K562 (cell line): ENCODE measurements around the gene USP22. TPM values are rescaled to one million over a fixed set of nuclear protein-coding genes. Genes with fewer than 3 reads are reported as not detected.

Experiments used
- ATAC-seq: fragments of 200-7000 bp; cut with Tn5 transposase; 3 replicates; pipeline ENCODE4 v1.9.1; 2020; ENCODE audit warnings: moderate library complexity
- BruUV-seq: library from RNA; stranded (reverse); fragments of 400-500 nt; replicated peaks from 2 replicates; lab custom pipeline; 2021; lab: Mats Ljungman, UMichigan
- CTCF ChIA-PET: fragments of 300-600 bp; formaldehyde crosslinking; extraction: SDS; loops from one replicate; lab custom pipeline; 2021; ENCODE audit warnings: low intra/inter-chr PET ratio; lab: Yijun Ruan, JAX
- POLR2A ChIA-PET: fragments of 300-600, 350-650 bp; sonication (Branson Sonifier 250); formaldehyde crosslinking; extraction: SDS; loops from one replicate; lab custom pipeline; 2021; ENCODE audit warnings: antibody characterized with exemption, inconsistent platforms; lab: Yijun Ruan, JAX
- DNase-seq, 4 experiments: peaks; one replicate each; pipeline versions ENCODE4 v3.0.0 to v3.0.0-alpha.2; 2011 to 2018; ENCODE audit warnings: low spot score in 3 of 4, mixed read lengths in 3 of 4; ENCODE audit errors: extremely low read depth in 1 of 4
- FAIRE-seq: peaks from 2 replicates; lab custom pipeline; 2011; peaks lifted over from hg19 to GRCh38; lab: Jason Lieb, UNC
- H2AFZ ChIP-seq: 2 replicates; pipeline ENCODE4 v1.6.0; 2011; ENCODE audit warnings: low read depth, low read length, control low read depth, inconsistent platforms
- H3K27ac ChIP-seq: fragments of 200-600 bp; 3 replicates; pipeline ENCODE4 v1.8.0; 2011; ENCODE audit warnings: low read depth, mild to moderate bottlenecking, control low read depth, inconsistent platforms, low read length, moderate library complexity, mixed read lengths; ENCODE audit errors: extremely low read depth
- H3K27me3 ChIP-seq, 2 experiments: fragments of 300-600 bp in 1 of 2; 2 replicates in 1 of 2; 3 replicates in 1 of 2; pipeline versions ENCODE4 v1.6.0 to v1.8.0; 2011; ENCODE audit warnings: inconsistent platforms in 2 of 2, low read length in 2 of 2, mild to moderate bottlenecking in 1 of 2, mixed read lengths in 1 of 2, moderate library complexity in 1 of 2; ENCODE audit not compliant: control insufficient read depth in 2 of 2, insufficient read depth in 2 of 2
- H3K36me3 ChIP-seq: fragments of 300-600 bp; 3 replicates; pipeline ENCODE4 v1.8.0; 2011; ENCODE audit warnings: mild to moderate bottlenecking, low read length, inconsistent platforms; ENCODE audit not compliant: control insufficient read depth, insufficient read depth
- H3K4me1 ChIP-seq, 2 experiments: fragments of 200-600 bp in 1 of 2; replicated peaks in 1 of 2; 2 replicates in 1 of 2; 3 replicates in 1 of 2; pipeline versions ENCODE4 v1.5.1 to v1.8.0; 2011; ENCODE audit warnings: inconsistent platforms in 2 of 2, low read length in 2 of 2, mild to moderate bottlenecking in 1 of 2, mixed read lengths in 1 of 2, moderate library complexity in 1 of 2; ENCODE audit not compliant: control insufficient read depth in 2 of 2, insufficient read depth in 2 of 2
- H3K4me2 ChIP-seq: 2 replicates; pipeline ENCODE4 v1.6.1; 2011; ENCODE audit warnings: low read length, control low read depth, inconsistent platforms, mixed read lengths; ENCODE audit not compliant: insufficient read depth
- H3K4me3 ChIP-seq: fragments of 200-600 bp; sonication (generic), shearing (Covaris generic); 2 replicates; pipeline ENCODE4 v1.5.1; 2016; ENCODE audit warnings: control low read depth, inconsistent platforms
- H3K79me2 ChIP-seq: fragments of 200-600 bp; 3 replicates; pipeline ENCODE4 v1.8.0; 2011; ENCODE audit warnings: low read length, inconsistent platforms; ENCODE audit not compliant: control insufficient read depth, insufficient read depth
- H3K9ac ChIP-seq, 2 experiments: 2 replicates each; pipeline versions ENCODE4 v1.6.0 to v1.6.1; 2011; ENCODE audit warnings: low read depth in 2 of 2, low read length in 2 of 2, control low read depth in 1 of 2, inconsistent platforms in 1 of 2, mild to moderate bottlenecking in 1 of 2, mixed read lengths in 1 of 2; ENCODE audit not compliant: insufficient read depth in 1 of 2
- H3K9me1 ChIP-seq: one replicate; pipeline ENCODE4 v1.6.0; 2011; ENCODE audit warnings: inconsistent platforms, mild to moderate bottlenecking, low read length, moderate library complexity; ENCODE audit not compliant: control insufficient read depth, insufficient read depth
- H3K9me3 ChIP-seq: replicated peaks from 2 replicates; pipeline ENCODE4 v1.5.1; 2011; ENCODE audit warnings: low read depth, low read length, inconsistent platforms; ENCODE audit not compliant: control insufficient read depth, insufficient read depth
- H4K20me1 ChIP-seq: replicated peaks from 2 replicates; pipeline ENCODE4 v1.6.1; 2011; ENCODE audit warnings: low read length, inconsistent platforms, mixed read lengths; ENCODE audit not compliant: control insufficient read depth, insufficient read depth
- CBFB ChIP-seq: sonication (generic); formaldehyde crosslinking; IDR thresholded peaks from 2 replicates; pipeline ENCODE4 v1.4.0; 2020; ENCODE audit warnings: mild to moderate bottlenecking, missing genetic modification reagents
- CBX3 ChIP-seq, 2 experiments: IDR thresholded peaks; 1 replicate in 1 of 2; 2 replicates in 1 of 2; pipeline ENCODE4 v1.6.1; 2012; ENCODE audit warnings: inconsistent platforms in 2 of 2, low read length in 2 of 2, borderline replicate concordance in 1 of 2, control low read depth in 1 of 2
- CBX8 ChIP-seq: fragments of 200-600 bp; sonication (generic); IDR thresholded peaks from 2 replicates; pipeline ENCODE4 v1.6.1; 2012; ENCODE audit warnings: borderline replicate concordance, mixed run types, low read depth, mild to moderate bottlenecking, moderate library complexity, mixed read lengths, low read length, control low read depth, inconsistent platforms; ENCODE audit not compliant: poor library complexity, severe bottlenecking; ENCODE audit errors: extremely low read depth
- CGGBP1 ChIP-seq: fragments of 250-450 bp; sonication (Bioruptor Pico); IDR thresholded peaks from 2 replicates; pipeline ENCODE4 v1.9.0; 2021; ENCODE audit warnings: mild to moderate bottlenecking
- CREBBP ChIP-seq: IDR thresholded peaks from one replicate; pipeline ENCODE4 v1.6.1; 2012; ENCODE audit warnings: low read depth, mild to moderate bottlenecking, control low read depth, inconsistent platforms, low read length
- DIDO1 ChIP-seq: fragments of 450-650 bp; IDR thresholded peaks from 2 replicates; pipeline ENCODE4 v1.6.1; 2016; ENCODE audit warnings: low read depth, missing biosample characterization, missing genetic modification characterization
- NKRF ChIP-seq: fragments of 450-650 bp; IDR thresholded peaks from 2 replicates; pipeline ENCODE4 v1.6.1; 2016; ENCODE audit warnings: borderline replicate concordance
- PPARD ChIP-seq: fragments of 250-450 bp; sonication (Bioruptor Pico); IDR thresholded peaks from 2 replicates; pipeline ENCODE4 v1.8.0; 2022; ENCODE audit warnings: inconsistent platforms, mild to moderate bottlenecking, moderate library complexity
- SIRT6 ChIP-seq: IDR thresholded peaks from one replicate; pipeline ENCODE4 v1.6.1; 2012; ENCODE audit warnings: low read depth, mild to moderate bottlenecking, control low read depth, inconsistent platforms, low read length, moderate library complexity
- SMARCA5 ChIP-seq: fragments of 450-650 bp; IDR thresholded peaks from 2 replicates; pipeline ENCODE4 v1.6.1; 2016
- SMARCB1 ChIP-seq: IDR thresholded peaks from 2 replicates; pipeline ENCODE4 v1.6.1; 2011; ENCODE audit warnings: improper control_type of control experiment, low read depth; ENCODE audit not compliant: insufficient read length
- TCF7 ChIP-seq: sonication (generic); IDR thresholded peaks from 2 replicates; pipeline ENCODE4 v1.6.1; 2016; ENCODE audit warnings: antibody characterized with exemption, borderline replicate concordance
- ZC3H8 ChIP-seq: fragments of 450-650 bp; IDR thresholded peaks from 2 replicates; pipeline ENCODE4 v1.6.1; 2017
- ZNF766 ChIP-seq: fragments of 200-800 bp; sonication (Bioruptor generic); conservative IDR thresholded peaks from 2 replicates; pipeline ENCODE4 v1.6.1; 2016; ENCODE audit warnings: missing genetic modification characterization, missing compliant biosample characterization
- WGBS: fragments of 100-300 bp; shearing (Covaris generic); methylation state at CpG from one replicate; pipeline ENCODE4 v1.1.6; 2016; ENCODE audit warnings: low coverage, mixed read lengths; ENCODE audit not compliant: insufficient coverage; ENCODE audit errors: missing lambda C conversion rate; 5-methylcytosine and 5-hydroxymethylcytosine counted together
- in situ Hi-C: fragments of 300-500 bp; cut with MboI; formaldehyde crosslinking; loops from 4 replicates; pipeline ENCODE4 v1.15.0; 2018; ENCODE audit warnings: inconsistent platforms, mixed read lengths
- intact Hi-C: fragments of 100-400 bp; cut with micrococcal nuclease; formaldehyde crosslinking; loops from 2 replicates; pipeline ENCODE4 v1.14.2; 2022
- polyA plus RNA-seq, 8 experiments: library from polyadenylated mRNA; depleted of rRNA in 4 of 8; stranded (reverse) in 5 of 8; unstranded in 3 of 8; fragments of >200 nt; fragmentation: Nextera tagmentation in 2 of 8; fragmentation: Illumina TruSeq in 1 of 8; extraction: Ambion mirVana in 2 of 8; extraction: Trizol in 1 of 8; gene quantifications; 2 replicates each; pipeline versions ENCODE4 v1.2.1 to v1.2.3, GENCODE V29; 2011 to 2014; ENCODE audit warnings: inconsistent platforms in 1 of 8, missing spikeins in 1 of 8
- total RNA-seq, 7 experiments: library from RNA; depleted of rRNA in 6 of 7; stranded (reverse); fragments of >200 nt in 6 of 7; fragmentation: Illumina TruSeq in 2 of 7; extraction: Trizol in 2 of 7; gene quantifications; 2 replicates each; pipeline versions ENCODE4 v1.2.1 to v1.2.3, GENCODE V29; 2011 to 2021; ENCODE audit warnings: low replicate concordance in 1 of 7
- TF ChIP-seq, protein P1 (sequence below): fragments of 200-400 bp; formaldehyde crosslinking; IDR thresholded peaks from 2 replicates; pipeline ENCODE4 v1.6.1; 2017; ENCODE audit warnings: mild to moderate bottlenecking, low read depth, low read length, moderate library complexity

USP22 gene
- total and polyA plus RNA-seq, 9 of the 15 experiments (the other 6 are each of a cell fraction or from before 2014, with no cell fraction given) = 6.5 to 113 (median 58.9) TPM

DNA sequence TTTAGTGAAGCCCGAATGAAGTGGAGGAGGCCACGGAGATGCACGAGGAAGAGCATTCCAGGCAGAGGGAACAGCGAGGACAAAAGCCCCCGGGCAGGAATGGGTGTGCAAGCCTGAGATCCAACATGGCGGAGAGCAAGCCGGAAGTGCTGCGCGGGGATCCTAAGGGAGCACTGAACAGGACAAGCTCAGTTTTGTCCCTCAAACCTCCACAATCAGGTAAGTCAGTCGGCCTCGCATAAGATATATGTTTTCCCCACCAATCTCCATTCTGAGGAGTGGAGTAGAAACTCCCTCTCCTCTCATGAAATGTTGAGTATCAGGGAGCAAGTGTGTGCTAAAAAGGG lies 32.9 kb upstream of the USP22 start:
- Histone ChIP-seq H3K27ac (no peak overlapping the region), H3K79me2 (no peaks in the 10 kb centered on the region), H3K4me1 (no peaks in the 10 kb centered on the region), H3K27me3 (no peaks in the 10 kb centered on the region; a peak in 2 of 5 replicates), H4K20me1 (no peaks in the 10 kb centered on the region), H3K4me3 (no peak overlapping the region), H2AFZ (peak overlapping the region; percentile 40; the same call in 1 of the 2 replicates), H3K9ac (peak overlapping the region in 1 of 2 experiments; percentile 48; a peak in 2 of 4 replicates), H3K4me2 (no peak overlapping the region), H3K9me1 (no peaks in the 10 kb centered on the region), H3K36me3 (no peaks in the 10 kb centered on the region), H3K9me3 (no peaks in the 10 kb centered on the region)
- in situ Hi-C loops = no loop called here
- intact Hi-C loops = no loop called here
- DNase-seq = no peak
- FAIRE-seq = no peak
- WGBS = 46% methylated on average over 11 of the region's 11 CpGs
- CTCF ChIA-PET = no interaction called here
- ATAC-seq = no peak
- BruUV-seq = no TSS peak
- POLR2A ChIA-PET = no interaction called here
- TF ChIP-seq CBX8 (no peak), CGGBP1 (no peak), NKRF (no peak), ZNF766 (CRISPR knock-in tag) (no peak), PPARD (CRISPR knock-in tag) (no peak), TCF7 (no peak), SMARCA5 (no peak), ZC3H8 (no peak), CBX3 (IDR thresholded peaks at IDR 0.05; ENCODE audit: borderline replicate concordance in 1 of 2, low read length in 2 of 2) (no peak), SMARCB1 (no peak), CBFB (CRISPR knock-in tag) (no peak), DIDO1 (no peak), CREBBP (no peak), SIRT6 (no peak)
- TF ChIP-seq, protein P1, sequence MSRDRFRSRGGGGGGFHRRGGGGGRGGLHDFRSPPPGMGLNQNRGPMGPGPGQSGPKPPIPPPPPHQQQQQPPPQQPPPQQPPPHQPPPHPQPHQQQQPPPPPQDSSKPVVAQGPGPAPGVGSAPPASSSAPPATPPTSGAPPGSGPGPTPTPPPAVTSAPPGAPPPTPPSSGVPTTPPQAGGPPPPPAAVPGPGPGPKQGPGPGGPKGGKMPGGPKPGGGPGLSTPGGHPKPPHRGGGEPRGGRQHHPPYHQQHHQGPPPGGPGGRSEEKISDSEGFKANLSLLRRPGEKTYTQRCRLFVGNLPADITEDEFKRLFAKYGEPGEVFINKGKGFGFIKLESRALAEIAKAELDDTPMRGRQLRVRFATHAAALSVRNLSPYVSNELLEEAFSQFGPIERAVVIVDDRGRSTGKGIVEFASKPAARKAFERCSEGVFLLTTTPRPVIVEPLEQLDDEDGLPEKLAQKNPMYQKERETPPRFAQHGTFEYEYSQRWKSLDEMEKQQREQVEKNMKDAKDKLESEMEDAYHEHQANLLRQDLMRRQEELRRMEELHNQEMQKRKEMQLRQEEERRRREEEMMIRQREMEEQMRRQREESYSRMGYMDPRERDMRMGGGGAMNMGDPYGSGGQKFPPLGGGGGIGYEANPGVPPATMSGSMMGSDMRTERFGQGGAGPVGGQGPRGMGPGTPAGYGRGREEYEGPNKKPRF = no peak
